T-helper 22 cell (primary cell): ENCODE data around the gene EML1.

ENCODE experiments used
- DNase-seq: peaks from one replicate; pipeline ENCODE4 v3.0.0-alpha.2; 2020; ENCODE audit warnings: low read depth

EML1 gene

GRCh38 chr14:99904506-99904905 is 111.3 kb downstream of the EML1 start:
- no peak for DNase-seq

- no peak for DNase-seq
Observed at GRCh38 chr14:99905121-99905520, 111.9 kb downstream of the EML1 start.

- no peak for DNase-seq
Observed at GRCh38 chr14:99907761-99908652, 114.8 kb downstream of the EML1 start.

DNA sequence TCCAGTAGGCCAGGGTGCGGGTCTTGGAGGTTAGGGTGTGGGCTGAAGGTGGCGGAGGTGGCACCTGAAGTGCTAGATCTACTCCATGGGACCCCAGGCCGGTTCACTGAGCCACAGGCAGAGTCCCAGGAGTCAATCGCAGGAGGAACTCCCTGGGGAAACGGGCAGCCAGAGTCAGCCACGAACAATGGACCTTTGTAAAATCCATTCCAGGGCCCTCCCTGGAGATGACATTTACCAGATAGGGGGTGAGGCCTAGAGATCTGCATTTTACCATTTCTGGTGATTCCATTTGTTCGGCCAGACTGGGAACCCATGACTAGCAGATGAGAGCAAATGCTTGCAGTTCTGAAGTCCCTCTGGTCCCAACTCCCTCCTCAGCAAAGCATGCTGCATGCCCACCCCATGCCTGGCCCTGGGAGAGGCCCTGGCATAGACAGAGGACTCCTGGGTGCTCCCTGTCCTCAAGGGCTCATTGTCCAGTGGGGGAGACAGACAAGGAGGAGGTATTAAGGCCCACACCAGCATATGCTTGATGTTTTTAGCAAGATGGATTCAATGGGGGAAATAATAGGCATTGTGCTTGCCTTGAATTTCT is 115.5 kb downstream of the EML1 start:
- no peak for DNase-seq

- no peak for DNase-seq
Observed at GRCh38 chr14:99909513-99910064, 116.4 kb downstream of the EML1 start.

GRCh38 chr14:99910337-99911309 is 117.4 kb downstream of the EML1 start:
- no peak for DNase-seq

- DNase-seq = no peak
Observed at GRCh38 chr14:99915305-99916090, 122.3 kb downstream of the EML1 start.

DNA sequence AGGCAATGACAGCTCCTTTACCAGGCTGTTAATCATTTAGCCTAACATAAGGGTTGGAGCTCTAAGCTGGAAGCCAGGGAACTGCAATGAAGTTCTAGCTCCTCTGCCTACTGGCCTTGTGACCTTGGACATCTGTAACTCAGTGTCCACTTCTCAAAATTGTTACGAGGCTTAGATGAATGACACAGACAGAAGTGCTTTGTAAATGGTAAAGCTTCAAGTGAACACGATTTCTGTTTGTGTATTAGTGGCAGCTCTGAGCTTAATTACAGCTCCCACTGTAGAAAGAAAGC is 122.8 kb downstream of the EML1 start:
- DNase-seq = no peak

DNA sequence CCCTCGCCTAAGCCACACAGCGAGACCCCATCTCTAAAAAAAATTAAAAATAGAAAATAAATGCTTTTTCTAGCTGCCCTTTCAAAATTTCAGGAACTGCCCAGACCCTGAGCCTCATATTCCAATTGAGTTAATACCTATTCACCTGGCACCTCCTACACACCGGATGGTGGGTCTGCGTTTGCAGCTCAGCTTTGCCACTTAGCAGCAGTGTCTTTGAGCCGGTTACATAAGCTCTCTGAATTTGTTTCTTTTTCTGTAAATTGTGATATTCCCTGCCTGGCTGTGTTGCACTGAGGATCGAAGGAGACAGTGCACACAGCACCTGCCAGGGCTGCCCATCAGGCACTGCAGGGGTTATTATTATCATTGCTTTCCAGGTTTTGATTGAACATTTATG is 125.6 kb downstream of the EML1 start:
- DNase-seq = no peak

GRCh38 chr14:99921425-99921824 is 128.2 kb downstream of the EML1 start:
- DNase-seq = no peak

- no peak for DNase-seq
Observed at GRCh38 chr14:99924379-99924778, 131.2 kb downstream of the EML1 start.

DNA sequence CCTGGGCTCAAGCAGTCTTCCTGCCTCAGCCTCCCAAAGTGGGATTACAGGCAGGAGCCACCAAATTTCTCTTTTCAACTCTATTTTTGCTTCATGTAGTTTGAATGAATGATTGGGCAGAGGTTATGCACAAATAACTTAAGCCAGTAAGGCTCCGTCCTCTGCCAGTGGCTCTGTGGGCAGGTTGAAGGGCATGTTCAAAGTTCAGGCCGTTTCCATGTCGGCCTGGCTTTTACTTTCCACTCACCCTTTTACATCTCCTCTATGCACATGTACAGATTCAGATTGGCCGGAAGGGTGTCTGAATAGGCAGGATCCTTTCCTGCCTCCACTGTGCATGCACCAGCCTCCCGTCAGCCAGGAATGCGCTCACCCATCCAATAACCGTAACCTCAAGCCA is 132.3 kb downstream of the EML1 start:
- DNase-seq = no peak

DNA sequence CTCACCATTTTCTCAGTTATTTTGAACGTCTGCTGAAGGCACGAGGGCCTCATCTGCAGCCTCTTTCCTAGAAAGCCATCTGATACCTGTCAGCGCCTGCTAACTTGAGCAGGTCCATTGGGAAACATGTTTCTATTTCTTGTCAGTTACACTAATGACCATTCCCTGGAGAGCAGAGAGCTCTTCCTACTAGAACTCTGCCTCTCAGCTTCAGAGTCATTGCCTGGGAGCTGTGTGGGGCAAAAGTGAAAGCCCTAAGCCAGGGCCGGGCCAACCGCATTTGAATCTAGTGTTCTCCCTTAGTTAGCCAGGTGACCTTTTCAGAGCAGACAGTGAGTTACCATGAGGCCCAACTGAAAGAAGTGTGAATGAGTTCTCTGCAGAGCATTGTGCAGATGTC is 135.8 kb downstream of the EML1 start:
- DNase-seq = no peak

GRCh38 chr14:99929601-99930000 is 136.4 kb downstream of the EML1 start:
- no peak for DNase-seq

DNA sequence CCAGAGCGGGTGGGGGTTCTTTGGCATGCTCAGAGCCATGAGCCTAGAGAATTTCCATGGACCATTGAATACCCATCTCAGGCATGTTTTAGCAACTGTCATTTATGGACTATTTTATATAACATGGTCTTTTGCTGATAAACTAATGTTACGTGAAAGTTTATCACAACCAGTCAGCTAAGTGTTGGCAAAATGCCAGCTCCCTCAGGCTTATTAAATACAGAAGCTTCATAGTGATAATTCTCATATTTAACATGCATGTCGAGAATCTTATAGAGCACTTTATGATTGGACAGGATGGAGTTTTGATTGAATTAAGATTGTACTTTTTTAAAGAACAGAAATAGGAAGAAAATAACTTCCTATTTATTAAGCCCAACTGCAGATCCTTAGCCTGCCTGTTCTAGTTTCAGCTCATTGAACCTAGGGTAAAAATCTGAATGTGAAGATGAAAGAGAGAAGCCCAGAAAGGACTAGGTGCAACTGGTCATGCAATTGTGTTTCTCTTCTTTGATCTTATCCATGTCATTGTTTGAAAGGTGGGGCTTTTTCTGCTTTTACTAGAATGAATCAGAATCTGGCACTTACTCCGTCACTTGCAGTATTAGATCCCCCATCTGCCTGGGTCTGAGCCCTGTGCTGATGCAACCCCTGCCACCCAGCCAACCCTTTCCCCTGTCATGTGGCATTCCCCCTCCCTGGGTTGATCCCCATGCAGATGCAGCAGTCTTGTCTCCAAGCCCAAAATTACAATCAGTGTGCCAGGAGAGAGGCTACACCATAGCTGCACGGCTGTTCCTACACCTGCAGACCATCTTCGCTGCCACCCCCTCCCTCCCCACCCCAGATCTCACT is 137.4 kb downstream of the EML1 start:
- no peak for DNase-seq

DNA sequence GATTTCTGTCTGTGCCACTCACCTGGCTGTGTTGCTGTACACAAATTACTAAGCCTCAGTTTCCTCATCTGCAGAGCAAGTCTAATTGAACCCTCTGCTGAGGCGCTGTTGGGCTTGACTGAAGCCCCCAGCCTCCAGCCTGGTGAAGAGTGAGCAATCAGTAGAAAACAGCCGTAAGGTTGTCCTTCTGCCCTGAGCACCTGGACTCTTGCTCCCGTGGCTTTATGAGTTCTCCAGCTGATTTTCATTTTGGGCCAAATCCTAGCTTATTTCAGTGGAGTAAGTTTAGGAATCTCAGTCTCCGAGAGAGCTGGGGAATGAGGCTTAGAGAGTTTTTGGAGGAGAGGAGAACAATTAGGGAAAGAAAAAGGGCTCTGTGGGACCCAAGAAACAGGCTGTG is 138.1 kb downstream of the EML1 start:
- DNase-seq = no peak

DNA sequence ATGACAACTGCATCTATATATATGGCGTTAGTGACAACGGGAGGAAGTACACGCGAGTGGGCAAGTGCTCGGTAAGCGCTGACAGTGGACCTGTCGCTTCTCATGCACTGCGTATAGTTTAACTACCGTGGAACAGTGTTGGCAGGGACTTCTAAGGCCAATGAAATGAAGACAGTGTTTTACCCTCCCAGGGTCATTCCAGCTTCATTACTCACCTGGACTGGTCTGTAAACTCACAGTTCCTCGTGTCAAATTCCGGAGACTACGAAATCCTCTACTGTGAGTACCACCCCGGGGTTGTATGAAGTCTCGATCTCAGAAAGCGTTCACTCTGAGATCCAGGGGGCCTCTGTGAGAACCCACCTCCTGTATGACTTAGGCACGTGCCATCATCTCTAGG is 142.8 kb downstream of the EML1 start:
- DNase-seq = no peak

- DNase-seq = no peak
Observed at GRCh38 chr14:99936738-99937474, 143.7 kb downstream of the EML1 start.

GRCh38 chr14:99937475-99938244 is 144.4 kb downstream of the EML1 start:
- no peak for DNase-seq
